Measurements from ENCODE around the gene FBXO42. TPM values are rescaled to one million over a fixed set of nuclear protein-coding genes. Genes with fewer than 3 reads are reported as not detected.

FBXO42 gene
- polyA plus RNA-seq, 3 donors: 11.6 to 18.4 (median 16.9) TPM

GRCh38 chr1:16392740-16393569, 40.7 kb upstream of the FBXO42 start:
- H3K9me3 Mint-ChIP-seq: no peaks in the 10 kb centered on the region
- 96% methylated on average over 20 of the region's 21 CpGs for WGBS (ENCODE audit: insufficient coverage)
- peaks cover 30% of the 10 kb centered on the region for H3K4me1 Mint-ChIP-seq
- Histone ChIP-seq H3K4me2 (replicated peaks; ENCODE audit: extremely low read depth, low read length, poor library complexity, severe bottlenecking) (no peak overlapping the region), H3K27ac (ENCODE audit: low read depth in 1 of 2, low read length in 2 of 2) (peak overlapping the region in 1 of 2 donors; percentile 69), H3K9me3 (replicated peaks in 1 of 2; ENCODE audit: control insufficient read depth in 1 of 2, insufficient read depth in 1 of 2, low read length in 2 of 2) (no peaks in the 10 kb centered on the region), H3K79me2 (ENCODE audit: insufficient read depth, low read length) (peaks cover 62% of the 10 kb centered on the region), H4K20me1 (ENCODE audit: insufficient read depth, low read length) (peaks cover 98% of the 10 kb centered on the region), H3K36me3 (replicated peaks in 1 of 2; ENCODE audit: control insufficient read depth in 1 of 2, insufficient read depth in 2 of 2, low read length in 2 of 2) (peaks cover 52 to 61% of the 10 kb centered on the region in 2 donors), H3K4me3 (replicated peaks in 1 of 3; ENCODE audit: low read depth in 2 of 3, low read length in 3 of 3) (no peak overlapping the region), H3K9ac (ENCODE audit: insufficient read depth, low read length, poor library complexity, severe bottlenecking) (no peak overlapping the region), H3K27me3 (ENCODE audit: control insufficient read depth in 2 of 2, insufficient read depth in 2 of 2, low read length in 2 of 2) (no peaks in the 10 kb centered on the region), H3K4me1 (ENCODE audit: control insufficient read depth in 1 of 2, insufficient read depth in 2 of 2, low read length in 2 of 2) (peaks cover 10 to 17% of the 10 kb centered on the region in 2 donors), H2AFZ (ENCODE audit: insufficient read depth, low read depth, low read length, poor library complexity, severe bottlenecking) (no peak overlapping the region)
- H3K4me3 Mint-ChIP-seq: no peak overlapping the region
- no peak for DNase-seq
- H3K27ac Mint-ChIP-seq: peak overlapping the region; percentile 9 to 78 (median 60)
- intact Hi-C loops (cut with micrococcal nuclease): no loop called here
- H3K27me3 Mint-ChIP-seq (ENCODE audit: low read depth in 3 of 3): peaks cover 0 to 3% (median 1%) of the 10 kb centered on the region in 3 donors
- TF ChIP-seq CTCF (IDR thresholded peaks at IDR 0.05): no peak
- peaks cover 58 to 61% of the 10 kb centered on the region in 2 donors for H3K36me3 Mint-ChIP-seq

GRCh38 chr1:16391411-16391810, 39.1 kb upstream of the FBXO42 start:
- peak overlapping the region; percentile 6 to 69 for H3K27ac ChIP-seq (ENCODE audit: low read depth in 1 of 2, low read length in 2 of 2)
- H3K36me3 ChIP-seq (replicated peaks in 1 of 2; ENCODE audit: control insufficient read depth in 1 of 2, insufficient read depth in 2 of 2, low read length in 2 of 2): peaks cover 38 to 46% of the 10 kb centered on the region in 2 donors
- H3K9me3 ChIP-seq (replicated peaks in 1 of 2; ENCODE audit: control insufficient read depth in 1 of 2, insufficient read depth in 1 of 2, low read length in 2 of 2): no peaks in the 10 kb centered on the region
- H3K27me3 ChIP-seq (ENCODE audit: control insufficient read depth in 2 of 2, insufficient read depth in 2 of 2, low read length in 2 of 2): no peaks in the 10 kb centered on the region
- H3K9me3 Mint-ChIP-seq: no peaks in the 10 kb centered on the region
- intact Hi-C loops (cut with micrococcal nuclease): loop anchor here in 1 of 2 donors (2.0 kb wide), 1 partner anchor 21 kb away; no protein-coding TSS in a partner anchor
- H3K4me3 ChIP-seq (replicated peaks in 1 of 3; ENCODE audit: low read depth in 2 of 3, low read length in 3 of 3): no peak overlapping the region
- H3K36me3 Mint-ChIP-seq: peaks cover 45 to 47% of the 10 kb centered on the region in 2 donors
- peaks cover 0 to 3% (median 1%) of the 10 kb centered on the region in 3 donors for H3K27me3 Mint-ChIP-seq (ENCODE audit: low read depth in 3 of 3)
- no peak overlapping the region for H3K4me2 ChIP-seq (replicated peaks; ENCODE audit: extremely low read depth, low read length, poor library complexity, severe bottlenecking)
- no peak overlapping the region for H2AFZ ChIP-seq (ENCODE audit: insufficient read depth, low read depth, low read length, poor library complexity, severe bottlenecking)
- peaks cover 78% of the 10 kb centered on the region for H3K79me2 ChIP-seq (ENCODE audit: insufficient read depth, low read length)
- TF ChIP-seq CTCF (IDR thresholded peaks at IDR 0.05): no peak
- WGBS (ENCODE audit: insufficient coverage): 29% methylated on average over 3 of the region's 3 CpGs
- H4K20me1 ChIP-seq (ENCODE audit: insufficient read depth, low read length): peaks cover 99% of the 10 kb centered on the region
- peaks cover 25 to 32% of the 10 kb centered on the region in 2 donors for H3K4me1 ChIP-seq (ENCODE audit: control insufficient read depth in 1 of 2, insufficient read depth in 2 of 2, low read length in 2 of 2)
- peaks cover 44% of the 10 kb centered on the region for H3K4me1 Mint-ChIP-seq
- no peak overlapping the region for H3K4me3 Mint-ChIP-seq
- no peak overlapping the region for H3K9ac ChIP-seq (ENCODE audit: insufficient read depth, low read length, poor library complexity, severe bottlenecking)
- peak; percentile 29 to 61 (median 39) for DNase-seq
- H3K27ac Mint-ChIP-seq: peak overlapping the region; percentile 3 to 87 (median 74)

All from CD14-positive monocyte (primary cell).